Gastrocnemius medialis (tissue), 4 donors: ENCODE data around the gene ADAM12. TPM values are rescaled to one million over a fixed set of nuclear protein-coding genes. Genes with fewer than 3 reads are reported as not detected.

Source experiments
- ATAC-seq, 2 donors: fragments of 150-250 bp; one replicate each; pipeline ENCODE4 v1.9.1; 2016
- DNase-seq, 2 donors: peaks; one replicate each; pipeline ENCODE4 v3.0.0-alpha.2; 2019
- H3K27ac ChIP-seq, 4 donors: fragments of 200-600 bp; sonication (generic); 1 replicate in 1 of 4; 2 replicates in 3 of 4; pipeline ENCODE4 v1.5.1; 2016 to 2018; ENCODE audit warnings: mild to moderate bottlenecking in 2 of 4, moderate library complexity in 1 of 4
- H3K27me3 ChIP-seq, 3 donors: fragments of 200-600 bp; sonication (generic) in 2 of 3; 1 replicate in 1 of 3; 2 replicates in 2 of 3; pipeline versions ENCODE4 v1.5.1 to v1.6.0; 2016 to 2019; ENCODE audit warnings: mild to moderate bottlenecking in 1 of 3, moderate library complexity in 1 of 3
- H3K36me3 ChIP-seq, 2 donors: fragments of 200-600 bp; sonication (generic) in 1 of 2; one replicate each; pipeline ENCODE4 v1.5.1; 2017 to 2018
- H3K4me1 ChIP-seq, 2 donors: fragments of 200-600 bp; sonication (generic) in 1 of 2; one replicate each; pipeline ENCODE4 v1.5.1; 2016 to 2017; ENCODE audit warnings: mild to moderate bottlenecking in 2 of 2
- H3K4me3 ChIP-seq, 4 donors: fragments of 200-600 bp; sonication (generic) in 3 of 4; 1 replicate in 1 of 4; 2 replicates in 3 of 4; pipeline ENCODE4 v1.5.1; 2016 to 2019; ENCODE audit warnings: mild to moderate bottlenecking in 2 of 4
- H3K9me3 ChIP-seq, 3 donors: fragments of 200-600 bp; sonication (generic) in 2 of 3; 1 replicate in 1 of 3; 2 replicates in 2 of 3; pipeline ENCODE4 v1.5.1; 2016 to 2019
- CTCF ChIP-seq, 5 experiments: fragments of 450-650 bp in 3 of 5; fragments of 200-600 bp in 2 of 5; sonication (generic) in 2 of 5; IDR thresholded peaks in 4 of 5; conservative IDR thresholded peaks in 1 of 5; 1 replicate in 4 of 5; 2 replicates in 1 of 5; pipeline ENCODE4 v1.5.1; 2016 to 2019; ENCODE audit warnings: antibody characterized with exemption in 5 of 5, mild to moderate bottlenecking in 3 of 5, moderate library complexity in 3 of 5
- POLR2A ChIP-seq, 2 donors: fragments of 450-650 bp; IDR thresholded peaks; one replicate each; pipeline ENCODE4 v1.6.1; 2017; ENCODE audit warnings: antibody characterized with exemption in 2 of 2, mild to moderate bottlenecking in 2 of 2, moderate library complexity in 2 of 2
- in situ Hi-C, 4 donors: fragments of 200-750 bp; cut with MboI; loops; one replicate each; pipeline versions ENCODE4 v1.15.0 to v1.8.0; 2017; ENCODE audit warnings: low sequenced_read_pairs in 4 of 4
- intact Hi-C: fragments of 100-400 bp; cut with DNase I; formaldehyde crosslinking; loops from one replicate; pipeline ENCODE4 v1.15.1; 2023; ENCODE audit warnings: low total_unique reads
- total RNA-seq, 4 donors: library from RNA; depleted of rRNA; stranded (reverse); fragments of >200 nt; gene quantifications; one replicate each; pipeline versions ENCODE4 v1.1.0 to v1.2.3, GENCODE V29; 2016

ADAM12 gene
- total RNA-seq, 4 donors from 2014 or later: 0.10 TPM; not detected in 3

- ATAC-seq: no peak
- Histone ChIP-seq H3K4me1 (no peaks in the 10 kb centered on the region), H3K9me3 (no peaks in the 10 kb centered on the region), H3K27me3 (no peaks in the 10 kb centered on the region), H3K4me3 (no peak overlapping the region), H3K36me3 (no peaks in the 10 kb centered on the region), H3K27ac (no peak overlapping the region)
- intact Hi-C loops (no loop called here), in situ Hi-C loops (no loop called here)
- DNase-seq: no peak
- TF ChIP-seq POLR2A (IDR thresholded peaks at IDR 0.05): no peak
- TF ChIP-seq CTCF (IDR thresholded peaks at IDR 0.05 in 4 of 5, conservative IDR thresholded peaks at IDR 0.05 in 1 of 5): no peak
Observed at GRCh38 chr10:126087796-126088505, 300.3 kb downstream of the ADAM12 start.

- H3K36me3 ChIP-seq: no peaks in the 10 kb centered on the region
- H3K4me1 ChIP-seq: no peaks in the 10 kb centered on the region
- no peak overlapping the region for H3K27ac ChIP-seq
- in situ Hi-C loops (no loop called here), intact Hi-C loops (no loop called here)
- TF ChIP-seq CTCF (IDR thresholded peaks at IDR 0.05 in 4 of 5, conservative IDR thresholded peaks at IDR 0.05 in 1 of 5) (no peak), POLR2A (IDR thresholded peaks at IDR 0.05) (no peak)
- H3K9me3 ChIP-seq: no peaks in the 10 kb centered on the region
- ATAC-seq (no peak), DNase-seq (no peak)
- no peaks in the 10 kb centered on the region for H3K27me3 ChIP-seq
- no peak overlapping the region for H3K4me3 ChIP-seq
Observed at GRCh38 chr10:126087153-126087680, 301.1 kb downstream of the ADAM12 start.

GRCh38 chr10:126085806-126086205, 302.5 kb downstream of the ADAM12 start:
- no peaks in the 10 kb centered on the region for H3K36me3 ChIP-seq
- H3K27me3 ChIP-seq: no peaks in the 10 kb centered on the region
- H3K4me3 ChIP-seq: no peak overlapping the region
- in situ Hi-C loops (no loop called here), intact Hi-C loops (no loop called here)
- ATAC-seq (no peak), DNase-seq (no peak)
- no peaks in the 10 kb centered on the region for H3K9me3 ChIP-seq
- H3K27ac ChIP-seq: no peak overlapping the region
- no peaks in the 10 kb centered on the region for H3K4me1 ChIP-seq
- no peak for TF ChIP-seq CTCF (IDR thresholded peaks at IDR 0.05 in 4 of 5, conservative IDR thresholded peaks at IDR 0.05 in 1 of 5)
- no peak for TF ChIP-seq POLR2A (IDR thresholded peaks at IDR 0.05)

- H3K9me3 ChIP-seq: no peaks in the 10 kb centered on the region
- intact Hi-C loops: no loop called here
- TF ChIP-seq POLR2A (IDR thresholded peaks at IDR 0.05): no peak
- no peak for TF ChIP-seq CTCF (IDR thresholded peaks at IDR 0.05 in 4 of 5, conservative IDR thresholded peaks at IDR 0.05 in 1 of 5)
- no peak overlapping the region for H3K4me3 ChIP-seq
- no peaks in the 10 kb centered on the region for H3K4me1 ChIP-seq
- ATAC-seq (no peak), DNase-seq (no peak)
- H3K27ac ChIP-seq: no peak overlapping the region
- in situ Hi-C loops: no loop called here
- no peaks in the 10 kb centered on the region for H3K27me3 ChIP-seq
- no peaks in the 10 kb centered on the region for H3K36me3 ChIP-seq
Observed at GRCh38 chr10:126084369-126084768, 303.9 kb downstream of the ADAM12 start.
